GM21447 (cell line): ENCODE results near the gene NLGN4X.

Experiments
- ATAC-seq: cut with Tn5 transposase; IDR thresholded peaks from one replicate; pipeline ENCODE4 v1.9.1; 2021; ENCODE audit not compliant: unreplicated experiment

NLGN4X gene

DNA sequence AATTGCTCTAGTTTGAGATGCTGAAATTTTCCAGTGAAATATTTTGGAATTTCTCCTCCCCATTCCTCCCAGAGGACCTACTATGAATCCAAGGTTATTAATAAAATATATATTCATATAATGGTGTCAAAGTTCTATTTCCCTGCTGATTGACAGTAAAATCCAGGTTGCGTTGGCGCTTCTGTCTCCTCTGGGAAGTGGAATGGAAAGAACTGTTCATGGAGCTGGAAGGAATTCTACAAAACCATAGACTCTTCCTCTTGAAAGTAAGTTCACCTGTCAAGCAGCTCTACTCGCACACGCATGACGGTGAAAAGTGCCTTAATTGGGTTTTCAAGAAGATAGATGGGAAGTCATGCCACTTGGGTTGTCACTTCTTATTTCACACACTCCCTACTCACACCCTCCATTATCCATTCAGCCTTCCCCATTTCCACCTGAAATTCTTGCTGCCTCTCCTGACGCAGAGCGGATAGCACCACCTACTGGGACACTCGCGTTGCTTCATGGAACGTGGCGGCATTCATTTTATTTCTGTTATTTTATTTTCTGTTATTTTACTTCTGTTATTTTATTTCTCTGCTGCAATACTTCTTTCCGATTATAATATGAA, 351.6 kb downstream of the NLGN4X start:
- no peak for ATAC-seq

DNA sequence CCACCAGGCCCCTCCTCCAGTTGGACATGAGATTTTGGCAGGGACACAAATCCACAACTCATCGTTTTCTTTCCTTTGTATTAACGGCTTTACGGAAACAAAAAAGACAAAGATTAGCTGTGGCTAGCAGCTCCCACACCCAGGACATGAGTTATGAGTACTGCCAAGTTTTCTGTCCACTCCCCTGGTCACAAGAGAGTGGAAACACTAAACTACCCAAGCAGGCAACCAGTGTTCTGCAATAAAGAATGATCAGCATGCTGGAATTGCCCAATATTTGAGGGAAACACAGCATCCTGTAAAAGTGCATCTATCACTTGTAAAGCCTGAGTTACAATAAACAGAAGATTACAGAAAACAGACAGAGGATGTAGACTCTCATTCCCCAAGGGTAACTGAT, 358.4 kb downstream of the NLGN4X start:
- ATAC-seq = no peak

DNA sequence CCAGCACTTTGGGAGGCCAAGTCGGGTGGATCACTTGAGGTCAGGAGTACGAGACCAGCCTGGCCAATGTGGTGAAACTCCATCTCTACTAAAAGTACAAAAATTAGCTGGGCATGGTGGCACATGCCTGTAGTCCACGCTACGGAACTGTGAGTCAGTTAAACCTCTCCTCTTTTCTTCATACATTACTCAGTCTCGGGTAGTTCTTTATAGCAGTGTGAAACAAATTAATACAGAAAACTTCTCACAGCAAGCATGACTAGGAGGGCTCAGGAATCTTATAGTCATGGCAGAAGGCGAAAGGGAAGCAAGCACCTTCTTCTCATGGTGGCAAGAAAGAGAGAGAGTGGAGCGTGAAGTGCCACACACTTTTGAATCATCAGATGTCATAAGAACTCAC, 358.9 kb downstream of the NLGN4X start:
- no peak for ATAC-seq

DNA sequence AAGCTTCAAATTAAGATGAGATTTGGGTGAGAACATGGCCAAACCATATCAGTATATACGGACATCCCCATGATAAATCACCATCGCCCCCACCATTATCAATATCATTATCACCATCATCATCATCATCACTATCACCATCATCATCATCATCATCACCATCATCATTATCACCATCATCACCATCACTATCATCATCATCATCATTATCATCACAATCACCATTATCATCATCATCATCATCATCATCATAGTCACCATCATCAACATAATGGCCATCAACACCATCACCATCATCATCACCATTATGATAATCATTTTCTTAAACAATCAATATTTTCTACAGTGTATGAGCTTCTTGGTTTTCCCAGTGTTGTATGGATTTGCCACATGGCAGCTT, 360.9 kb downstream of the NLGN4X start:
- no peak for ATAC-seq

DNA sequence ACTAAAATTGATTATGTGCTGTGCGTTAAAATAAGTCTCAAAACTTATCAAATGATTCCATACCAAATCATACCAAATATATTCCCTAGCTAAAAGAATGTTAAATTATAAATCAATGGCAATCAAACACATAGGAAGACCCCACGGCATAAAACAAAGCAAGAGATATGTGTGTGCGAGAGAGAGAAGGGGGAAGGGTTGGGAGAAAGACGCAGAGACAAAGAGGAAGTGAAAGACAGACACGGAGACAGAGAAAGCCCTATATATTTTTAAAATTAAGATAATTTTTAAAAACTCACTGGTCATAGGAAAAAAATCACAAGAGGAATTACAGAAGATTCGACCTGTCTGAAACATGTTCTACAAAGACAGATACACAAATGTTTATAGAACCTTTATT, 371.4 kb downstream of the NLGN4X start:
- ATAC-seq = no peak

DNA sequence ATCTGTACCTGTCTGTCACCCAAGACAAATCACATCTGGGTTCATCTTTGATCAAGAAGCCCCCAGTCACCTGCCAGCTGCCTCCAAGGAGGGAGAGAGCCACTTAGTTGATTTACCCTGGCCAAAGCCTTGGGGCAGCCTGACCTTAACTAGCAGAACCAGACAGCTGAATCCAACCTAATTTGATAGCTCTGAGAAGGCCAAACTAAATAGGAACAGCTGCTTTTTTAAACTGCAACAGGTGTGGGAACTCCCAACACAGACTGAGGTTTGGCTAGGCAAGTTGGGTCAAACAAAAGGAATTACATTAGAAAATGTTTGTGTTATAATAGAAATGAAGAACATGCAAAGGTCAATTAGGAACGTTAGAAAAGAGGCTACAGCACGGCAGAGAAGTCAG, 375.7 kb downstream of the NLGN4X start:
- no peak for ATAC-seq

DNA sequence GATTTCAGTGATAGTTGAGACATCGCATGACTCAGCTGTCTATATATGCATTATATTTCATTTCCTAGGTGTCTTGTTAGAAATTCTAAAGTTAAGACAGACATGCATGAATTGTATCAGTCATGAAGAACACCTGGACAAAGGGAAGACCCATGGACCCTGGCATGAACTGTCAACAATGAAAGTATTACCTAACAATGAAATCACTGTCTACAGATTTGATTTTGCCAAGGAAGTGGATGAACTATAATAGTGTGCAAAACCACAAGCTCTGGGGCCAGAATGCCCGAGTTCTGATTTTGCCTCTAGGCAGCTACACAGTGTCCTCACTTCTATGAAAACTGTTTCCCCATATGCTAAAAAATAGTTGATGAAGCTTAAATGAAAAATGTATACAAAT, 386.1 kb downstream of the NLGN4X start:
- no peak for ATAC-seq
